Smooth muscle cell (in vitro differentiated cells): ENCODE data around the gene ADCY3. TPM values are rescaled to one million over a fixed set of nuclear protein-coding genes. Genes with fewer than 3 reads are reported as not detected.

ENCODE experiments used
- DNase-seq: peaks from one replicate; lab custom pipeline; 2025; ENCODE audit not compliant: unreplicated experiment; lab: John Stamatoyannopoulos, UW
- H2AFZ ChIP-seq: fragments of 200-600 bp; sonication (generic); 2 replicates; pipeline ENCODE4 v1.6.0; 2016; ENCODE audit warnings: antibody characterized with exemption, low read depth, mild to moderate bottlenecking
- H3F3A ChIP-seq: fragments of 200-600 bp; sonication (generic); 2 replicates; pipeline ENCODE4 v1.6.0; 2017; ENCODE audit warnings: antibody characterized with exemption, low read depth
- H3K27ac ChIP-seq: fragments of 200-600 bp; sonication (generic); 2 replicates; pipeline ENCODE4 v1.5.1; 2016; ENCODE audit warnings: low read depth, mild to moderate bottlenecking
- H3K27me3 ChIP-seq: fragments of 200-600 bp; sonication (generic); 2 replicates; pipeline ENCODE4 v1.6.1; 2016; ENCODE audit warnings: low read depth, mild to moderate bottlenecking
- H3K36me3 ChIP-seq: fragments of 200-600 bp; sonication (generic); 2 replicates; pipeline ENCODE4 v1.5.1; 2016; ENCODE audit warnings: low read depth
- H3K4me1 ChIP-seq: fragments of 200-600 bp; sonication (generic); 2 replicates; pipeline ENCODE4 v1.5.1; 2016; ENCODE audit warnings: low read depth
- H3K4me2 ChIP-seq: fragments of 200-600 bp; sonication (generic); 2 replicates; pipeline ENCODE4 v1.6.0; 2016; ENCODE audit warnings: mild to moderate bottlenecking
- H3K4me3 ChIP-seq: fragments of 200-600 bp; sonication (generic); 2 replicates; pipeline ENCODE4 v1.5.1; 2016; ENCODE audit warnings: mild to moderate bottlenecking
- H3K79me2 ChIP-seq: fragments of 200-600 bp; sonication (generic); 2 replicates; pipeline ENCODE4 v1.6.0; 2016; ENCODE audit warnings: low read depth, mild to moderate bottlenecking
- H3K9ac ChIP-seq: fragments of 200-600 bp; sonication (generic); 2 replicates; pipeline ENCODE4 v1.6.0; 2016; ENCODE audit warnings: low read depth
- H3K9me3 ChIP-seq: fragments of 200-600 bp; sonication (generic); replicated peaks from 2 replicates; pipeline ENCODE4 v1.5.1; 2016; ENCODE audit warnings: low read depth
- H4K20me1 ChIP-seq: fragments of 200-600 bp; sonication (generic); 2 replicates; pipeline ENCODE4 v1.6.0; 2016; ENCODE audit warnings: low read depth
- WGBS: methylation state at CpG from one replicate; pipeline ENCODE4 v1.1.7; 2016; ENCODE audit warnings: low lambda C conversion rate; 5-methylcytosine and 5-hydroxymethylcytosine counted together
- polyA plus RNA-seq: library from polyadenylated mRNA; unstranded; fragments of >200 nt; fragmentation: Nextera tagmentation; extraction: Ambion mirVana; gene quantifications from 2 replicates; pipeline ENCODE4 v1.2.1, GENCODE V29; 2016
- total RNA-seq: library from RNA; depleted of rRNA; stranded (reverse); fragments of >200 nt; gene quantifications from 2 replicates; pipeline ENCODE4 v1.2.3, GENCODE V29; 2014
- TF ChIP-seq, protein P1 (sequence below): fragments of 200-600 bp; sonication (generic); IDR thresholded peaks from 2 replicates; pipeline ENCODE4 v1.5.1; 2017; ENCODE audit warnings: borderline replicate concordance, mild to moderate bottlenecking, antibody characterized with exemption; ENCODE audit not compliant: insufficient read depth, poor library complexity, severe bottlenecking

The ADCY3 gene
- total and polyA plus RNA-seq, 2 experiments from 2014 or later, result 20.8 to 41.7 TPM

GRCh38 chr2:24816404-24816803 is 103.6 kb downstream of the ADCY3 start:
- H3K27ac ChIP-seq, result peak overlapping the region; percentile 68

GRCh38 chr2:24815171-24815570 is 104.9 kb downstream of the ADCY3 start:
- no peak overlapping the region for H3K4me2 ChIP-seq
- peaks cover 25% of the 10 kb centered on the region for H3K79me2 ChIP-seq
- TF ChIP-seq, protein P1, sequence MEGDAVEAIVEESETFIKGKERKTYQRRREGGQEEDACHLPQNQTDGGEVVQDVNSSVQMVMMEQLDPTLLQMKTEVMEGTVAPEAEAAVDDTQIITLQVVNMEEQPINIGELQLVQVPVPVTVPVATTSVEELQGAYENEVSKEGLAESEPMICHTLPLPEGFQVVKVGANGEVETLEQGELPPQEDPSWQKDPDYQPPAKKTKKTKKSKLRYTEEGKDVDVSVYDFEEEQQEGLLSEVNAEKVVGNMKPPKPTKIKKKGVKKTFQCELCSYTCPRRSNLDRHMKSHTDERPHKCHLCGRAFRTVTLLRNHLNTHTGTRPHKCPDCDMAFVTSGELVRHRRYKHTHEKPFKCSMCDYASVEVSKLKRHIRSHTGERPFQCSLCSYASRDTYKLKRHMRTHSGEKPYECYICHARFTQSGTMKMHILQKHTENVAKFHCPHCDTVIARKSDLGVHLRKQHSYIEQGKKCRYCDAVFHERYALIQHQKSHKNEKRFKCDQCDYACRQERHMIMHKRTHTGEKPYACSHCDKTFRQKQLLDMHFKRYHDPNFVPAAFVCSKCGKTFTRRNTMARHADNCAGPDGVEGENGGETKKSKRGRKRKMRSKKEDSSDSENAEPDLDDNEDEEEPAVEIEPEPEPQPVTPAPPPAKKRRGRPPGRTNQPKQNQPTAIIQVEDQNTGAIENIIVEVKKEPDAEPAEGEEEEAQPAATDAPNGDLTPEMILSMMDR, result no peak
- H2AFZ ChIP-seq, result no peak overlapping the region
- H3K9me3 ChIP-seq, result no peaks in the 10 kb centered on the region
- H3K4me3 ChIP-seq, result no peak overlapping the region
- no peaks in the 10 kb centered on the region for H3K4me1 ChIP-seq
- H3K36me3 ChIP-seq, result no peaks in the 10 kb centered on the region
- H3F3A ChIP-seq, result peaks cover 9% of the 10 kb centered on the region
- no peak overlapping the region for H3K27ac ChIP-seq
- H3K9ac ChIP-seq, result no peak overlapping the region
- no peak for DNase-seq
- H4K20me1 ChIP-seq, result no peaks in the 10 kb centered on the region
- 99% methylated on average over 4 of the region's 4 CpGs for WGBS
- H3K27me3 ChIP-seq, result no peaks in the 10 kb centered on the region

More at GRCh38 chr2:24816404-24816803, 103.6 kb downstream of the ADCY3 start:
- H2AFZ ChIP-seq, result no peak overlapping the region
- no peaks in the 10 kb centered on the region for H3K4me1 ChIP-seq
- H4K20me1 ChIP-seq, result no peaks in the 10 kb centered on the region
- no peaks in the 10 kb centered on the region for H3K9me3 ChIP-seq
- no peaks in the 10 kb centered on the region for H3K27me3 ChIP-seq
- H3K36me3 ChIP-seq, result no peaks in the 10 kb centered on the region
- peaks cover 9% of the 10 kb centered on the region for H3F3A ChIP-seq
- H3K79me2 ChIP-seq, result peaks cover 17% of the 10 kb centered on the region
- H3K4me3 ChIP-seq, result no peak overlapping the region
- peak overlapping the region; percentile 10 for H3K4me2 ChIP-seq
- TF ChIP-seq, protein P1, result no peak
- no peak for DNase-seq
- whole genome bisulfite sequencing, result 96% methylated on average over 6 of the region's 6 CpGs
- no peak overlapping the region for H3K9ac ChIP-seq

DNA sequence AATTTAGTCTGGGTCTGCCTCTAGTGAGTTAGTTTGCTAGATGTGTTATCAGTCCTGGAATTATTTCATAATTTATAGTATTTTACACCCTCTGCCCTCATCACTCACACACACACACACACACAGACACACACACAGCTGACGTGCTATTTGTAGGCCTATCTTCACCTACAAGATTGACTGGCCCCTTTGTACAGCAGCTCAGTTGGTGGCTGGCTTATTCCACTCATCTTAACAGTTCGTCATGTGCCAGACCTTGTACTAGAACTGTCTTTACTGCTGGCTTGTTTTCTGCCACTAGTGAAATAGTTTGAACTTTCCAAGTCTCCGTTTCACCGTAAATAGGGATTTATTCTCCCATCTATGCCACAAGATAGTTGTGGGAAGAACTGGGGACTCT is 105.5 kb downstream of the ADCY3 start:
- H3K9me3 ChIP-seq, result no peaks in the 10 kb centered on the region
- H3K4me3 ChIP-seq, result no peak overlapping the region
- WGBS, result 70% methylated on average over 4 of the region's 4 CpGs
- no peak overlapping the region for H3K4me2 ChIP-seq
- no peak overlapping the region for H3K27ac ChIP-seq
- DNase-seq, result no peak
- peaks cover 9% of the 10 kb centered on the region for H3F3A ChIP-seq
- H3K27me3 ChIP-seq, result no peaks in the 10 kb centered on the region
- no peak overlapping the region for H2AFZ ChIP-seq
- TF ChIP-seq, protein P1, result no peak
- H3K79me2 ChIP-seq, result peaks cover 31% of the 10 kb centered on the region
- no peaks in the 10 kb centered on the region for H3K4me1 ChIP-seq
- no peaks in the 10 kb centered on the region for H3K36me3 ChIP-seq
- H3K9ac ChIP-seq, result no peak overlapping the region
- H4K20me1 ChIP-seq, result no peaks in the 10 kb centered on the region

- Histone ChIP-seq H3K79me2 (peaks cover 40% of the 10 kb centered on the region), H3K4me2 (no peak overlapping the region), H3K36me3 (no peaks in the 10 kb centered on the region), H3F3A (peaks cover 9% of the 10 kb centered on the region), H2AFZ (no peak overlapping the region), H3K4me1 (no peaks in the 10 kb centered on the region), H3K9ac (no peak overlapping the region), H3K4me3 (no peak overlapping the region), H3K27ac (no peak overlapping the region), H3K27me3 (no peaks in the 10 kb centered on the region), H4K20me1 (no peaks in the 10 kb centered on the region), H3K9me3 (no peaks in the 10 kb centered on the region)
- no peak for DNase-seq
- WGBS, result 97% methylated on average over 4 of the region's 4 CpGs
- TF ChIP-seq, protein P1, result no peak
Measured at GRCh38 chr2:24813691-24814137, 106.3 kb downstream of the ADCY3 start.
